Measurements from ENCODE around the gene TMC5.

DNA sequence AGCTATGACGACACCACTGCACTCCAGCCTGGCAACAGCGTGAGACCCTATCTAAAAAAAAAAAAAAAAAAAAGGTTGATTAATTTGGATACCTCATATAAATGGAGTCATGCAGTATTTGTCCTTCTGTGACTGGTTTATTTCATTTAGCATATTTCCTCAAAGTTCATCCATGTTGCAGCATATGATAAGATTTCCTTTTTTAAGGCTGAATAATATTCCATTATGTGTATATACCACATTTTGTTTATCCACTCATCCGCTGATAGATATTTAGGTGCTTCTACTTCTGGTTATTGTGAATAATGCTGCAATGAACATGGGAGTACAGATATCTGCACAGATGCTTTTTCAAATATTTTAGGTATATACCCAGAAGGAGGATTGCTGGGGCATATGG lies 43.3 kb upstream of the TMC5 start:
- TF ChIP-seq RAD21 (IDR thresholded peaks at IDR 0.05) (no peak), GABPA (IDR thresholded peaks at IDR 0.05 in 1 of 2, conservative IDR thresholded peaks at IDR 0.05 in 1 of 2) (no peak), YY1 (IDR thresholded peaks at IDR 0.05) (no peak), EGR1 (IDR thresholded peaks at IDR 0.05; ENCODE audit: low read depth in 2 of 2) (no peak), RXRA (IDR thresholded peaks at IDR 0.05) (no peak), TAF1 (conservative IDR thresholded peaks at IDR 0.05) (no peak), JUND (IDR thresholded peaks at IDR 0.05) (no peak), SP1 (IDR thresholded peaks at IDR 0.05) (no peak), FOXA1 (IDR thresholded peaks at IDR 0.05) (no peak)
- TF ChIP-seq, protein P1, sequence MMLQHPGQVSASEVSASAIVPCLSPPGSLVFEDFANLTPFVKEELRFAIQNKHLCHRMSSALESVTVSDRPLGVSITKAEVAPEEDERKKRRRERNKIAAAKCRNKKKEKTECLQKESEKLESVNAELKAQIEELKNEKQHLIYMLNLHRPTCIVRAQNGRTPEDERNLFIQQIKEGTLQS (IDR thresholded peaks at IDR 0.05), result no peak
- TF ChIP-seq, protein P2, sequence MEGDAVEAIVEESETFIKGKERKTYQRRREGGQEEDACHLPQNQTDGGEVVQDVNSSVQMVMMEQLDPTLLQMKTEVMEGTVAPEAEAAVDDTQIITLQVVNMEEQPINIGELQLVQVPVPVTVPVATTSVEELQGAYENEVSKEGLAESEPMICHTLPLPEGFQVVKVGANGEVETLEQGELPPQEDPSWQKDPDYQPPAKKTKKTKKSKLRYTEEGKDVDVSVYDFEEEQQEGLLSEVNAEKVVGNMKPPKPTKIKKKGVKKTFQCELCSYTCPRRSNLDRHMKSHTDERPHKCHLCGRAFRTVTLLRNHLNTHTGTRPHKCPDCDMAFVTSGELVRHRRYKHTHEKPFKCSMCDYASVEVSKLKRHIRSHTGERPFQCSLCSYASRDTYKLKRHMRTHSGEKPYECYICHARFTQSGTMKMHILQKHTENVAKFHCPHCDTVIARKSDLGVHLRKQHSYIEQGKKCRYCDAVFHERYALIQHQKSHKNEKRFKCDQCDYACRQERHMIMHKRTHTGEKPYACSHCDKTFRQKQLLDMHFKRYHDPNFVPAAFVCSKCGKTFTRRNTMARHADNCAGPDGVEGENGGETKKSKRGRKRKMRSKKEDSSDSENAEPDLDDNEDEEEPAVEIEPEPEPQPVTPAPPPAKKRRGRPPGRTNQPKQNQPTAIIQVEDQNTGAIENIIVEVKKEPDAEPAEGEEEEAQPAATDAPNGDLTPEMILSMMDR (IDR thresholded peaks at IDR 0.05; ENCODE audit: low read depth, low read length, missing input control), result no peak
- TF ChIP-seq, protein P3, sequence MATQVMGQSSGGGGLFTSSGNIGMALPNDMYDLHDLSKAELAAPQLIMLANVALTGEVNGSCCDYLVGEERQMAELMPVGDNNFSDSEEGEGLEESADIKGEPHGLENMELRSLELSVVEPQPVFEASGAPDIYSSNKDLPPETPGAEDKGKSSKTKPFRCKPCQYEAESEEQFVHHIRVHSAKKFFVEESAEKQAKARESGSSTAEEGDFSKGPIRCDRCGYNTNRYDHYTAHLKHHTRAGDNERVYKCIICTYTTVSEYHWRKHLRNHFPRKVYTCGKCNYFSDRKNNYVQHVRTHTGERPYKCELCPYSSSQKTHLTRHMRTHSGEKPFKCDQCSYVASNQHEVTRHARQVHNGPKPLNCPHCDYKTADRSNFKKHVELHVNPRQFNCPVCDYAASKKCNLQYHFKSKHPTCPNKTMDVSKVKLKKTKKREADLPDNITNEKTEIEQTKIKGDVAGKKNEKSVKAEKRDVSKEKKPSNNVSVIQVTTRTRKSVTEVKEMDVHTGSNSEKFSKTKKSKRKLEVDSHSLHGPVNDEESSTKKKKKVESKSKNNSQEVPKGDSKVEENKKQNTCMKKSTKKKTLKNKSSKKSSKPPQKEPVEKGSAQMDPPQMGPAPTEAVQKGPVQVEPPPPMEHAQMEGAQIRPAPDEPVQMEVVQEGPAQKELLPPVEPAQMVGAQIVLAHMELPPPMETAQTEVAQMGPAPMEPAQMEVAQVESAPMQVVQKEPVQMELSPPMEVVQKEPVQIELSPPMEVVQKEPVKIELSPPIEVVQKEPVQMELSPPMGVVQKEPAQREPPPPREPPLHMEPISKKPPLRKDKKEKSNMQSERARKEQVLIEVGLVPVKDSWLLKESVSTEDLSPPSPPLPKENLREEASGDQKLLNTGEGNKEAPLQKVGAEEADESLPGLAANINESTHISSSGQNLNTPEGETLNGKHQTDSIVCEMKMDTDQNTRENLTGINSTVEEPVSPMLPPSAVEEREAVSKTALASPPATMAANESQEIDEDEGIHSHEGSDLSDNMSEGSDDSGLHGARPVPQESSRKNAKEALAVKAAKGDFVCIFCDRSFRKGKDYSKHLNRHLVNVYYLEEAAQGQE (IDR thresholded peaks at IDR 0.05), result no peak
- TF ChIP-seq, protein P4, sequence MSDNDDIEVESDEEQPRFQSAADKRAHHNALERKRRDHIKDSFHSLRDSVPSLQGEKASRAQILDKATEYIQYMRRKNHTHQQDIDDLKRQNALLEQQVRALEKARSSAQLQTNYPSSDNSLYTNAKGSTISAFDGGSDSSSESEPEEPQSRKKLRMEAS (IDR thresholded peaks at IDR 0.05), result no peak
- TF ChIP-seq, protein P5, sequence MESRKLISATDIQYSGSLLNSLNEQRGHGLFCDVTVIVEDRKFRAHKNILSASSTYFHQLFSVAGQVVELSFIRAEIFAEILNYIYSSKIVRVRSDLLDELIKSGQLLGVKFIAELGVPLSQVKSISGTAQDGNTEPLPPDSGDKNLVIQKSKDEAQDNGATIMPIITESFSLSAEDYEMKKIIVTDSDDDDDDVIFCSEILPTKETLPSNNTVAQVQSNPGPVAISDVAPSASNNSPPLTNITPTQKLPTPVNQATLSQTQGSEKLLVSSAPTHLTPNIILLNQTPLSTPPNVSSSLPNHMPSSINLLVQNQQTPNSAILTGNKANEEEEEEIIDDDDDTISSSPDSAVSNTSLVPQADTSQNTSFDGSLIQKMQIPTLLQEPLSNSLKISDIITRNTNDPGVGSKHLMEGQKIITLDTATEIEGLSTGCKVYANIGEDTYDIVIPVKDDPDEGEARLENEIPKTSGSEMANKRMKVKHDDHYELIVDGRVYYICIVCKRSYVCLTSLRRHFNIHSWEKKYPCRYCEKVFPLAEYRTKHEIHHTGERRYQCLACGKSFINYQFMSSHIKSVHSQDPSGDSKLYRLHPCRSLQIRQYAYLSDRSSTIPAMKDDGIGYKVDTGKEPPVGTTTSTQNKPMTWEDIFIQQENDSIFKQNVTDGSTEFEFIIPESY (IDR thresholded peaks at IDR 0.05), result no peak

Data from liver (tissue), 3 donors.